HG02943 (cell line): Measurements from ENCODE around the gene TNIK.
"Not testable (repeated sequence)": the region's sequence is repeated elsewhere in the genome, so short reads cannot be mapped to it uniquely, and the experiment has no call there.

ENCODE experiments used
- ATAC-seq: cut with Tn5 transposase; IDR thresholded peaks from one replicate; pipeline ENCODE4 v1.9.1; 2021; ENCODE audit warnings: mild to moderate bottlenecking, low read depth, moderate library complexity; ENCODE audit not compliant: unreplicated experiment

The TNIK gene

GRCh38 chr3:171424063-171424462 lies 36.1 kb downstream of the TNIK start:
- not testable (repeated sequence) for ATAC-seq

GRCh38 chr3:171422855-171423254 lies 37.4 kb downstream of the TNIK start:
- ATAC-seq, result not testable (repeated sequence)

- no peak for ATAC-seq
These were observed 39.5 kb downstream of the TNIK start for GRCh38 chr3:171420667-171421066.

GRCh38 chr3:171419457-171419856 lies 40.7 kb downstream of the TNIK start:
- ATAC-seq, result no peak

GRCh38 chr3:171417813-171418212 lies 42.4 kb downstream of the TNIK start:
- no peak for ATAC-seq

GRCh38 chr3:171417137-171417536 lies 43.1 kb downstream of the TNIK start:
- ATAC-seq, result no peak

- no peak for ATAC-seq
These were observed 43.5 kb downstream of the TNIK start for GRCh38 chr3:171416666-171417065.

- no peak for ATAC-seq
These were observed 44.1 kb downstream of the TNIK start for GRCh38 chr3:171416061-171416460.

GRCh38 chr3:171415070-171415469 lies 45.1 kb downstream of the TNIK start:
- ATAC-seq, result no peak

- no peak for ATAC-seq
These were observed 47.7 kb downstream of the TNIK start for GRCh38 chr3:171412473-171412872.

- ATAC-seq, result no peak
These were observed 48.2 kb downstream of the TNIK start for GRCh38 chr3:171412054-171412453.

- no peak for ATAC-seq
These were observed 50.0 kb downstream of the TNIK start for GRCh38 chr3:171410186-171410585.

- no peak for ATAC-seq
These were observed 52.4 kb downstream of the TNIK start for GRCh38 chr3:171407759-171408158.

- ATAC-seq, result no peak
These were observed 55.7 kb downstream of the TNIK start for GRCh38 chr3:171404376-171404967.

GRCh38 chr3:171402281-171402680 lies 57.9 kb downstream of the TNIK start:
- ATAC-seq, result no peak

GRCh38 chr3:171401432-171401831 lies 58.8 kb downstream of the TNIK start:
- no peak for ATAC-seq

- no peak for ATAC-seq
These were observed 60.4 kb downstream of the TNIK start for GRCh38 chr3:171399842-171400241.

GRCh38 chr3:171398343-171398742 lies 61.9 kb downstream of the TNIK start:
- no peak for ATAC-seq

GRCh38 chr3:171397089-171397488 lies 63.1 kb downstream of the TNIK start:
- ATAC-seq, result no peak

GRCh38 chr3:171396048-171396447 lies 64.2 kb downstream of the TNIK start:
- no peak for ATAC-seq

- ATAC-seq, result no peak
These were observed 67.0 kb downstream of the TNIK start for GRCh38 chr3:171393032-171393744.

GRCh38 chr3:171391432-171391831 lies 68.8 kb downstream of the TNIK start:
- no peak for ATAC-seq
